HUES64 (cell line): ENCODE results near the gene DNAH2.

Source experiments
- H3K27ac ChIP-seq: 2 replicates; pipeline ENCODE4 v1.7.0; 2013; ENCODE audit warnings: low read depth, low read length, inconsistent platforms
- H3K27me3 ChIP-seq: 2 replicates; pipeline ENCODE4 v1.6.1; 2013; ENCODE audit warnings: mild to moderate bottlenecking, low read length; ENCODE audit not compliant: insufficient read depth
- H3K36me3 ChIP-seq: 2 replicates; pipeline ENCODE4 v1.6.1; 2013; ENCODE audit warnings: mild to moderate bottlenecking, low read length; ENCODE audit not compliant: insufficient read depth
- H3K4me1 ChIP-seq: 2 replicates; pipeline ENCODE4 v1.6.1; 2013; ENCODE audit warnings: mild to moderate bottlenecking, low read length, moderate library complexity; ENCODE audit not compliant: insufficient read depth
- H3K4me3 ChIP-seq: 2 replicates; pipeline ENCODE4 v1.5.1; 2013; ENCODE audit warnings: mild to moderate bottlenecking, low read length, moderate library complexity
- H3K9ac ChIP-seq: 2 replicates; pipeline ENCODE4 v1.6.1; 2013; ENCODE audit warnings: mild to moderate bottlenecking, low read depth, low read length
- H3K9me3 ChIP-seq: 2 replicates; pipeline ENCODE4 v1.6.1; 2013; ENCODE audit warnings: low read depth, low read length; ENCODE audit not compliant: insufficient read depth
- WGBS: fragments of 150-250, 120-280 bp; methylation state at CpG from one replicate; pipeline ENCODE4 v1.1.7; 2013; ENCODE audit warnings: missing lambda C conversion rate; 5-methylcytosine and 5-hydroxymethylcytosine counted together

DNAH2 gene

GRCh38 chr17:7848739-7849129, 131.2 kb downstream of the DNAH2 start:
- Histone ChIP-seq H3K27ac (no peak overlapping the region), H3K4me1 (no peaks in the 10 kb centered on the region), H3K36me3 (peaks cover 20% of the 10 kb centered on the region), H3K9me3 (no peaks in the 10 kb centered on the region), H3K9ac (no peak overlapping the region), H3K27me3 (peaks cover 19% of the 10 kb centered on the region), H3K4me3 (no peak overlapping the region)
- WGBS, result 96% methylated on average over 21 of the region's 21 CpGs

GRCh38 chr17:7849130-7849750, 131.7 kb downstream of the DNAH2 start:
- H3K27ac ChIP-seq, result no peak overlapping the region
- no peaks in the 10 kb centered on the region for H3K4me1 ChIP-seq
- H3K9me3 ChIP-seq, result no peaks in the 10 kb centered on the region
- peaks cover 24% of the 10 kb centered on the region for H3K27me3 ChIP-seq
- 94% methylated on average over 35 of the region's 35 CpGs for WGBS
- no peak overlapping the region for H3K9ac ChIP-seq
- H3K36me3 ChIP-seq, result peaks cover 20% of the 10 kb centered on the region
- H3K4me3 ChIP-seq, result no peak overlapping the region

GRCh38 chr17:7849751-7850504, 132.4 kb downstream of the DNAH2 start:
- Histone ChIP-seq H3K4me1 (no peaks in the 10 kb centered on the region), H3K27ac (no peak overlapping the region), H3K9me3 (no peaks in the 10 kb centered on the region), H3K36me3 (peaks cover 20% of the 10 kb centered on the region), H3K9ac (no peak overlapping the region), H3K4me3 (no peak overlapping the region), H3K27me3 (peaks cover 31% of the 10 kb centered on the region)
- 92% methylated on average over 12 of the region's 12 CpGs for WGBS

GRCh38 chr17:7850701-7851437, 133.3 kb downstream of the DNAH2 start:
- 90% methylated on average over 17 of the region's 17 CpGs for WGBS

GRCh38 chr17:7851438-7852261, 134.1 kb downstream of the DNAH2 start:
- Histone ChIP-seq H3K9me3 (no peaks in the 10 kb centered on the region), H3K4me1 (peaks cover 5% of the 10 kb centered on the region), H3K9ac (no peak overlapping the region), H3K27ac (no peak overlapping the region), H3K27me3 (peaks cover 48% of the 10 kb centered on the region), H3K4me3 (peak overlapping the region; percentile 56), H3K36me3 (peaks cover 17% of the 10 kb centered on the region; the same call in 1 of the 2 replicates)
- WGBS, result 18% methylated on average over 60 of the region's 60 CpGs

More at GRCh38 chr17:7850701-7851437, 133.3 kb downstream of the DNAH2 start:
- peaks cover 20% of the 10 kb centered on the region for H3K36me3 ChIP-seq
- no peak overlapping the region for H3K27ac ChIP-seq
- peak overlapping the region; percentile 56 for H3K4me3 ChIP-seq
- H3K9me3 ChIP-seq, result no peaks in the 10 kb centered on the region
- no peaks in the 10 kb centered on the region for H3K4me1 ChIP-seq
- no peak overlapping the region for H3K9ac ChIP-seq
- peaks cover 40% of the 10 kb centered on the region for H3K27me3 ChIP-seq

- Histone ChIP-seq H3K4me3 (no peak overlapping the region), H3K27ac (no peak overlapping the region), H3K9ac (no peak overlapping the region), H3K9me3 (no peaks in the 10 kb centered on the region), H3K4me1 (peaks cover 6% of the 10 kb centered on the region), H3K27me3 (peaks cover 48% of the 10 kb centered on the region), H3K36me3 (peaks cover 17% of the 10 kb centered on the region; the same call in 1 of the 2 replicates)
- 89% methylated on average over 20 of the region's 20 CpGs for WGBS
These were observed 134.7 kb downstream of the DNAH2 start for GRCh38 chr17:7852262-7852670.

- Histone ChIP-seq H3K9ac (no peak overlapping the region), H3K36me3 (peaks cover 17% of the 10 kb centered on the region; the same call in 1 of the 2 replicates)
- 57% methylated on average over 50 of the region's 51 CpGs for WGBS
These were observed 135.6 kb downstream of the DNAH2 start for GRCh38 chr17:7852919-7853690.

GRCh38 chr17:7853691-7854038, 136.1 kb downstream of the DNAH2 start:
- Histone ChIP-seq H3K9me3 (no peaks in the 10 kb centered on the region), H3K4me1 (peaks cover 7% of the 10 kb centered on the region), H3K36me3 (peaks cover 17% of the 10 kb centered on the region; the same call in 1 of the 2 replicates), H3K9ac (no peak overlapping the region), H3K27me3 (peaks cover 48% of the 10 kb centered on the region), H3K27ac (no peak overlapping the region), H3K4me3 (peak overlapping the region; percentile 72)
- 44% methylated on average over 19 of the region's 21 CpGs for WGBS

More at GRCh38 chr17:7852919-7853690, 135.6 kb downstream of the DNAH2 start:
- H3K27me3 ChIP-seq, result peaks cover 48% of the 10 kb centered on the region
- H3K27ac ChIP-seq, result no peak overlapping the region
- peak overlapping the region; percentile 72; the same call in 1 of the 2 replicates for H3K4me3 ChIP-seq
- no peaks in the 10 kb centered on the region for H3K9me3 ChIP-seq
- H3K4me1 ChIP-seq, result peaks cover 6% of the 10 kb centered on the region

- Histone ChIP-seq H3K9me3 (no peaks in the 10 kb centered on the region), H3K4me1 (peaks cover 12% of the 10 kb centered on the region), H3K9ac (no peak overlapping the region), H3K36me3 (peaks cover 17% of the 10 kb centered on the region; the same call in 1 of the 2 replicates), H3K27me3 (peaks cover 48% of the 10 kb centered on the region), H3K4me3 (peak overlapping the region; percentile 72), H3K27ac (no peak overlapping the region; the same call in 1 of the 2 replicates)
- WGBS, result 6% methylated on average over 20 of the region's 31 CpGs
These were observed 136.7 kb downstream of the DNAH2 start for GRCh38 chr17:7854078-7854777.
